SK-N-SH treated with all-trans-retinoic acid at 6 μM for 48 hours (cell line): ENCODE results near the gene OBSL1.

ENCODE experiments used
- ATAC-seq: fragments of 200-7000 bp; cut with Tn5 transposase; 3 replicates; pipeline ENCODE4 v1.9.1; 2020; ENCODE audit warnings: mild to moderate bottlenecking, moderate library complexity
- ARNTL ChIP-seq: fragments of 450-650 bp; formaldehyde crosslinking; IDR thresholded peaks from 2 replicates; pipeline ENCODE4 v1.5.0; 2020; ENCODE audit warnings: low read depth, mild to moderate bottlenecking, moderate library complexity, borderline replicate concordance
- BACH2 ChIP-seq: fragments of 250-450 bp; sonication (Bioruptor Pico); IDR thresholded peaks from 2 replicates; pipeline ENCODE4 v1.9.0; 2021; ENCODE audit warnings: mild to moderate bottlenecking, borderline replicate concordance
- CREB5 ChIP-seq: fragments of 250-450 bp; sonication (Bioruptor Pico); IDR thresholded peaks from 2 replicates; pipeline ENCODE4 v1.5.1; 2020; ENCODE audit warnings: low read depth, mild to moderate bottlenecking, moderate library complexity
- CSDC2 ChIP-seq: fragments of 250-450 bp; sonication (Bioruptor Pico); IDR thresholded peaks from 2 replicates; pipeline ENCODE4 v1.5.0; 2020; ENCODE audit warnings: mild to moderate bottlenecking, moderate library complexity
- CSRNP3 ChIP-seq: fragments of 250-450 bp; sonication (Bioruptor Pico); IDR thresholded peaks from 2 replicates; pipeline ENCODE4 v1.5.1; 2021; ENCODE audit warnings: mild to moderate bottlenecking, moderate library complexity
- ESRRG ChIP-seq: fragments of 250-450 bp; sonication (Bioruptor Pico); IDR thresholded peaks from 2 replicates; pipeline ENCODE4 v1.6.1; 2021; ENCODE audit warnings: mild to moderate bottlenecking
- ISL1 ChIP-seq: fragments of 250-450 bp; sonication (Bioruptor Pico); IDR thresholded peaks from 2 replicates; pipeline ENCODE4 v2.1.2; 2022; ENCODE audit warnings: mild to moderate bottlenecking, moderate library complexity
- OSR1 ChIP-seq: fragments of 250-450 bp; sonication (Bioruptor Pico); IDR thresholded peaks from 2 replicates; pipeline ENCODE4 v1.8.0; 2022; ENCODE audit warnings: moderate library complexity, mild to moderate bottlenecking, inconsistent platforms
- PATZ1 ChIP-seq: fragments of 250-450 bp; sonication (Bioruptor Pico); IDR thresholded peaks from 2 replicates; pipeline ENCODE4 v1.8.0; 2020; ENCODE audit warnings: mild to moderate bottlenecking, moderate library complexity, borderline replicate concordance
- POU6F1 ChIP-seq: fragments of 250-450 bp; sonication (Bioruptor Pico); IDR thresholded peaks from 2 replicates; pipeline ENCODE4 v1.8.0; 2021; ENCODE audit warnings: low read depth, mild to moderate bottlenecking, moderate library complexity, borderline replicate concordance
- PPARA ChIP-seq: fragments of 250-450 bp; sonication (Bioruptor Pico); IDR thresholded peaks from 2 replicates; pipeline ENCODE4 v1.5.0; 2020; ENCODE audit warnings: mild to moderate bottlenecking, borderline replicate concordance
- RARB ChIP-seq: fragments of 250-450 bp; sonication (Bioruptor Pico); IDR thresholded peaks from 2 replicates; pipeline ENCODE4 v1.8.0; 2021; ENCODE audit warnings: mild to moderate bottlenecking, moderate library complexity
- SNAI2 ChIP-seq: fragments of 250-450 bp; sonication (Bioruptor Pico); IDR thresholded peaks from 2 replicates; pipeline ENCODE4 v1.5.0; 2020; ENCODE audit warnings: mild to moderate bottlenecking, moderate library complexity
- TCF4 ChIP-seq: fragments of 250-450 bp; sonication (Bioruptor Pico); IDR thresholded peaks from 2 replicates; pipeline ENCODE4 v1.8.0; 2021; ENCODE audit warnings: mild to moderate bottlenecking, moderate library complexity, borderline replicate concordance
- TOX ChIP-seq: fragments of 250-450 bp; sonication (Bioruptor Pico); IDR thresholded peaks from 2 replicates; pipeline ENCODE4 v1.8.0; 2021; ENCODE audit warnings: mild to moderate bottlenecking, moderate library complexity, borderline replicate concordance
- TSHZ2 ChIP-seq: fragments of 250-450 bp; sonication (Bioruptor Pico); IDR thresholded peaks from 2 replicates; pipeline ENCODE4 v1.5.0; 2020; ENCODE audit warnings: mild to moderate bottlenecking, moderate library complexity
- ZC3H10 ChIP-seq: fragments of 250-450 bp; sonication (Bioruptor Pico); IDR thresholded peaks from 2 replicates; pipeline ENCODE4 v1.5.1; 2021; ENCODE audit warnings: mild to moderate bottlenecking, moderate library complexity
- ZFP3 ChIP-seq: fragments of 250-450 bp; sonication (Bioruptor Pico); IDR thresholded peaks from 2 replicates; pipeline ENCODE4 v1.5.0; 2020; ENCODE audit warnings: mild to moderate bottlenecking, moderate library complexity
- ZFP30 ChIP-seq: fragments of 450-650 bp; formaldehyde crosslinking; IDR thresholded peaks from 2 replicates; pipeline ENCODE4 v1.5.0; 2022; ENCODE audit warnings: mild to moderate bottlenecking, moderate library complexity
- ZNF565 ChIP-seq: fragments of 450-650 bp; formaldehyde crosslinking; conservative IDR thresholded peaks from 2 replicates; pipeline ENCODE4 v1.5.0; 2020; ENCODE audit warnings: low read depth, mild to moderate bottlenecking, moderate library complexity
- ZNF70 ChIP-seq: fragments of 450-650 bp; formaldehyde crosslinking; IDR thresholded peaks from 2 replicates; pipeline ENCODE4 v1.5.0; 2020; ENCODE audit warnings: mild to moderate bottlenecking, moderate library complexity
- ZNF8 ChIP-seq: fragments of 450-650 bp; formaldehyde crosslinking; IDR thresholded peaks from 2 replicates; pipeline ENCODE4 v1.5.0; 2020; ENCODE audit warnings: mild to moderate bottlenecking, moderate library complexity

The OBSL1 gene

GRCh38 chr2:219538956-219539788, 32.2 kb downstream of the OBSL1 start:
- no peak for ATAC-seq
- TF ChIP-seq SNAI2 (CRISPR knock-in tag) (no peak), OSR1 (no peak), ZNF8 (no peak), RARB (CRISPR knock-in tag) (no peak), PPARA (no peak), PATZ1 (CRISPR knock-in tag) (no peak), ARNTL (CRISPR knock-in tag) (no peak), ISL1 (CRISPR knock-in tag) (no peak)

DNA sequence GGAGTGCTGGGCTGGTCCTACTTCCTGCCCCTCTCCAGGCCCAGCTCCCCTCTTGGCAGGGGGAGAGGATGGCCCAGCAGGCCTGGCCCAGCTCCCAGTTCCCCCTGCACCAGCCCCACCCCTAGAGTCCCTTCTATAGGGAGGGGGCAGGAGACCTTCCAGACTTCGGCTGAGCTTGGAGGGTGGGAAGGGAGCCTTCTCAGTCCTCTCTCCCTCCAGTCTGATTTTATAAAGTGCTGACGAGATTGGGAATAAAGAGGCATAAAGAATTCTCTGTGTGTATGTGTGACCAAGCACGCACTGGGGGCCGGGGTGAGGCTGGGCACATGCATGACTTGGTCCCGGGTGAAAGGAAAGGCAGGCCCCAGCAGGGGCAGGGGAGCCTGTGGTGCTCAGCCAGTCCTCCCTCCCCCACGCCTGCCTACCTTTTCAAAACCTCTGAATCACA, 32.8 kb downstream of the OBSL1 start:
- no peak for TF ChIP-seq CSRNP3
- TF ChIP-seq TOX: no peak
- no peak for TF ChIP-seq ZFP30 (CRISPR knock-in tag)
- TF ChIP-seq BACH2 (CRISPR knock-in tag): no peak
- no peak for ATAC-seq

DNA sequence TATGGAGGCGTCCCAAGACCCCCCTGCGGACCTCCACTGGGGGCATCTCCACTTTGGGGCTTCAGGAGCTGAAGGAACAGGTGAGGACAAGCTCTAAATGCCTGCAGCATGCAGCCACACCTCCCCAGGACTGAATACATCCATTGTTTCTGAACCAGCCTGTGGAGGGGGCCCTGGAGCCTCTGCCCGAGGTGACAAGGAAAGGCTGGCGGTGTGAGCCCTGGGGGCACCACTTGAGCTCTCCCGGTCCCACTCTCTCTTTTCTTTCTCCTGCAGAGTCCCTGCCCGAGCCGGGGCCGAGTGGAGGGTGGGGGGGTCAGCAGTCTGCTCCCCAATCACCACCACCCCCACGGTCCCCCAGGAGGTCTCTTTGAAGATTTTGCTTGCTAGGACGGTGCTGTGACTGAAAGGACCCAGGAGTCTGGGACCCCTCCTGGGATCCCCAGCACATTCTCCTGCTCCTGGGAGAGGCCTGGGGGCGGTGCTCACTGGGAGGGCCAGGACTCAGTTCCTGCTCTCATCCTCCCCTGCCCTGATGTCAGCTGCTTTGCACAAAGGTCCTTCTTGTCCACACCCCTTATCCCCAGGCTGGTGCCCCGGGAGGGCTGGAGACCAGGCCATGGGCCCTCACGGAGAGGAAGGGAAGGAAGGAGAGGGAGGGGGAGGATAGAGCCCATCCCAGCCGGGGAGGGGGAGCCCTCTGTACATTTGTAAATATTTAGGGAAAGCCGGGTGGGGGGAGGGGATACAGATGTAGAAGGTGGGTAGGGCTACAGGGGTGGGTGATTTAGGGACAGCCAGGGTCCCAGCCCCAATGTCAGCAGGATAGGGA, 33.5 kb downstream of the OBSL1 start:
- no peak for ATAC-seq
- TF ChIP-seq CSRNP3 (no peak), ZNF70 (CRISPR knock-in tag) (no peak), ZFP3 (no peak), ZC3H10 (CRISPR knock-in tag) (no peak), ZFP30 (CRISPR knock-in tag) (no peak), ARNTL (CRISPR knock-in tag) (no peak), TCF4 (CRISPR knock-in tag) (no peak)
- TF ChIP-seq, all 23 proteins: peak for 0

GRCh38 chr2:219536967-219537366, 34.4 kb downstream of the OBSL1 start:
- ATAC-seq: no peak

More at GRCh38 chr2:219536967-219537366, 34.4 kb downstream of the OBSL1 start:
- TF ChIP-seq SNAI2 (CRISPR knock-in tag): no peak
- no peak for TF ChIP-seq ZNF565 (CRISPR knock-in tag)
- TF ChIP-seq TSHZ2 (CRISPR knock-in tag): no peak
- no peak for TF ChIP-seq PPARA
- TF ChIP-seq CSDC2 (CRISPR knock-in tag): no peak
- no peak for TF ChIP-seq TOX
- TF ChIP-seq ISL1 (CRISPR knock-in tag): no peak
- TF ChIP-seq RARB (CRISPR knock-in tag): no peak
- no peak for TF ChIP-seq ZFP3
- TF ChIP-seq ZFP30 (CRISPR knock-in tag): no peak
- no peak for TF ChIP-seq TCF4 (CRISPR knock-in tag)
- TF ChIP-seq OSR1: no peak
- TF ChIP-seq CREB5 (CRISPR knock-in tag): no peak
- no peak for TF ChIP-seq POU6F1 (CRISPR knock-in tag)
- TF ChIP-seq BACH2 (CRISPR knock-in tag): no peak
- TF ChIP-seq ZNF8: no peak
- TF ChIP-seq ZC3H10 (CRISPR knock-in tag): no peak
- TF ChIP-seq ESRRG (CRISPR knock-in tag): no peak
- no peak for TF ChIP-seq ARNTL (CRISPR knock-in tag)
